Transverse colon (tissue), 4 donors: ENCODE measurements around the gene MS4A3. TPM values are rescaled to one million over a fixed set of nuclear protein-coding genes. Genes with fewer than 3 reads are reported as not detected.

Experiments
- DNase-seq: peaks from one replicate; pipeline ENCODE4 v3.0.0-alpha.2; 2019
- H3K27ac ChIP-seq, 4 donors: fragments of 200-600 bp; sonication (generic); 2 replicates each; pipeline ENCODE4 v1.5.1; 2016 to 2018; ENCODE audit warnings: inconsistent platforms in 4 of 4
- H3K27me3 ChIP-seq: fragments of 200-600 bp; sonication (generic); 2 replicates; pipeline ENCODE4 v1.5.1; 2017; ENCODE audit warnings: inconsistent platforms
- H3K36me3 ChIP-seq, 4 donors: fragments of 200-600 bp; sonication (generic); 2 replicates each; pipeline ENCODE4 v1.5.1; 2017 to 2019; ENCODE audit warnings: inconsistent platforms in 4 of 4
- H3K4me1 ChIP-seq, 4 donors: fragments of 200-600 bp; sonication (generic); 2 replicates each; pipeline ENCODE4 v1.5.1; 2017 to 2020; ENCODE audit warnings: inconsistent platforms in 4 of 4
- H3K4me3 ChIP-seq, 4 donors: fragments of 200-600 bp; sonication (generic); 1 replicate in 1 of 4; 2 replicates in 3 of 4; pipeline versions ENCODE4 v1.5.1 to v1.6.1; 2017 to 2019; ENCODE audit warnings: inconsistent platforms in 4 of 4
- H3K9me3 ChIP-seq, 2 donors: fragments of 200-600 bp; sonication (generic); 2 replicates each; pipeline ENCODE4 v1.5.1; 2017 to 2019; ENCODE audit warnings: inconsistent platforms in 2 of 2
- CTCF ChIP-seq, 5 experiments: fragments of 200-600 bp in 3 of 5; fragments of 450-650 bp in 2 of 5; sonication (generic) in 3 of 5; IDR thresholded peaks; 1 replicate in 2 of 5; 2 replicates in 3 of 5; pipeline ENCODE4 v1.5.1; 2016 to 2017; ENCODE audit warnings: antibody characterized with exemption in 5 of 5, inconsistent platforms in 3 of 5, mild to moderate bottlenecking in 2 of 5, moderate library complexity in 1 of 5
- EP300 ChIP-seq: sonication (generic); formaldehyde crosslinking; IDR thresholded peaks from one replicate; pipeline ENCODE4 v1.6.1; 2017; ENCODE audit warnings: antibody characterized with exemption, low read depth
- POLR2A ChIP-seq: fragments of 450-650 bp; IDR thresholded peaks from one replicate; pipeline ENCODE4 v1.6.1; 2016; ENCODE audit warnings: antibody characterized with exemption, mild to moderate bottlenecking, moderate library complexity
- POLR2AphosphoS5 ChIP-seq, 3 donors: sonication (generic); formaldehyde crosslinking; IDR thresholded peaks; one replicate each; pipeline ENCODE4 v1.6.1; 2016; ENCODE audit warnings: antibody characterized with exemption in 3 of 3
- WGBS, 2 donors: methylation state at CpG; one replicate each; pipeline ENCODE4 v1.1.5; 2018; ENCODE audit warnings: low coverage in 1 of 2; 5-methylcytosine and 5-hydroxymethylcytosine counted together
- in situ Hi-C, 4 donors: fragments of 200-750 bp; cut with MboI; loops; one replicate each; pipeline versions ENCODE4 v1.15.0 to v1.15.1; 2017; ENCODE audit warnings: low sequenced_read_pairs in 3 of 4, low pct_ligation_motif_present in 1 of 4, low pct_unique_long_range_greater_than_20kb in 1 of 4
- intact Hi-C: fragments of 100-400 bp; cut with DNase I; formaldehyde crosslinking; loops from one replicate; pipeline ENCODE4 v1.15.1; 2023; ENCODE audit warnings: low total_unique reads
- total RNA-seq, 4 donors: library from RNA; depleted of rRNA; stranded (reverse); fragments of >200 nt; gene quantifications; one replicate each; pipeline ENCODE4 v1.1.0, GENCODE V29; 2016

MS4A3 gene
- total RNA-seq, 4 donors from 2014 or later, result not detected

DNA sequence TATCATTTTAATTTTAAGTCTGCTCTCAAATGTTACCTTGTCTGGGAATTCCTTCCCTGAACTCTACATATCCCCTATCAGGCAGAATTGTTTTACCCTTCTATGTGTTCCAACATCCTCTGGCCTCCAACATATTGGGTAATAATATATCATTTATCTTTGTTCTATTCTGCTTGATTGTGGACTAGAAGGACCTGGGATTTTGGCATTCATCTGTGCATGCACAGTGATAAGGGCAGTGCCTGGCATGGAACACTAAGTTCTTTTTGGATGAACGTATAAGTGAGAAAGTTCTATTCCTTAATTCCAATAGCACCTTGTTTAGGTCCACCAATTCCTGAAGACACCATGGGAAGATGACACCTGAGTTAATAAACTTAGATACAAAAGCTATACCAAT lies 30.8 kb downstream of the MS4A3 start:
- Histone ChIP-seq H3K27ac (no peak overlapping the region), H3K27me3 (no peaks in the 10 kb centered on the region), H3K36me3 (no peaks in the 10 kb centered on the region), H3K4me1 (no peaks in the 10 kb centered on the region), H3K9me3 (no peaks in the 10 kb centered on the region), H3K4me3 (no peak overlapping the region)
- WGBS, 2 donors, result 80 to 81% methylated on average over 1 of the region's 1 CpG
- in situ Hi-C loops, result no loop called here
- TF ChIP-seq EP300, result no peak
- TF ChIP-seq POLR2AphosphoS5 (IDR thresholded peaks at IDR 0.05), result no peak
- no peak for TF ChIP-seq CTCF (IDR thresholded peaks at IDR 0.05)
- TF ChIP-seq POLR2A, result no peak
- intact Hi-C loops, result no loop called here
- DNase-seq, result no peak

GRCh38 chr11:60088364-60088763 lies 31.9 kb downstream of the MS4A3 start, which contains the start of gene MS4A2:
Gene MS4A2 (plus strand): TSS chr11:60088664. CDS start chr11:60088766, 102 bp downstream.
- in situ Hi-C loops (no loop called here), intact Hi-C loops (no loop called here)
- H3K4me3 ChIP-seq, result no peak within 1 kb of the TSS
- DNase-seq, result no peak
- H3K27me3 ChIP-seq, result no peaks in the 10 kb centered on the region
- no peaks in the 10 kb centered on the region for H3K9me3 ChIP-seq
- no peak within 1 kb of the TSS for H3K27ac ChIP-seq
- no peaks in the 10 kb centered on the region for H3K36me3 ChIP-seq
- WGBS, 2 donors, result 71 to 83% methylated on average over 1 of the region's 1 CpG
- TF ChIP-seq CTCF (IDR thresholded peaks at IDR 0.05) (no peak), POLR2AphosphoS5 (IDR thresholded peaks at IDR 0.05) (no peak), POLR2A (no peak), EP300 (no peak)
- H3K4me1 ChIP-seq, result no peaks in the 10 kb centered on the region

GRCh38 chr11:60095477-60096120 lies 39.1 kb downstream of the MS4A3 start:
- no peaks in the 10 kb centered on the region for H3K9me3 ChIP-seq
- no peak for DNase-seq
- H3K27ac ChIP-seq, result no peak overlapping the region
- H3K4me3 ChIP-seq, result no peak overlapping the region
- intact Hi-C loops (no loop called here), in situ Hi-C loops (no loop called here)
- peaks cover 0 to 5% (median 2%) of the 10 kb centered on the region in 4 donors for H3K4me1 ChIP-seq
- no peaks in the 10 kb centered on the region for H3K27me3 ChIP-seq
- TF ChIP-seq POLR2A (no peak), POLR2AphosphoS5 (IDR thresholded peaks at IDR 0.05) (no peak), CTCF (IDR thresholded peaks at IDR 0.05) (no peak), EP300 (no peak)
- 64 to 75% methylated on average over 4 of the region's 4 CpGs for WGBS, 2 donors
- H3K36me3 ChIP-seq, result no peaks in the 10 kb centered on the region

DNA sequence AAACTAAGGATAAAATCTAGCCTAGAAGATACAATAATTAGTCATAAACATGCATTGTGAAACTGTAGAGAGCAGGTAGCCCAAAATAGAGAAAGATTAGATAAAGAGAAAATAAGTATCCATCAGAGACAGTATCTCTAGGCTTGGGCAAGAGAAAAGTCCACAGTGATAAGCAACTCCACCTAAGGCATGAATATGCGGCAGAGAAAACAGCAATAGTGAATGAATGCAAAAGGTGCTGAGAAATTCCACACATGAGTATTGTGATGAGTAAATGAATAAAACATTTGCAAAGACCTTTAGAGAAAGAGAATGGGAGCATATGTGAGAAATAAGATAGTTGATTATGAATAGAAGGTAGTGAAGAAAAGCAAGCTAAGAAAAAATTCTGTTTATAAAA lies 40.7 kb downstream of the MS4A3 start:
- no peaks in the 10 kb centered on the region for H3K9me3 ChIP-seq
- no peak overlapping the region for H3K4me3 ChIP-seq
- TF ChIP-seq CTCF (IDR thresholded peaks at IDR 0.05) (no peak), EP300 (no peak), POLR2A (no peak), POLR2AphosphoS5 (IDR thresholded peaks at IDR 0.05) (no peak)
- in situ Hi-C loops (no loop called here), intact Hi-C loops (no loop called here)
- no peak overlapping the region for H3K27ac ChIP-seq
- no peaks in the 10 kb centered on the region for H3K27me3 ChIP-seq
- no peaks in the 10 kb centered on the region for H3K36me3 ChIP-seq
- WGBS, 2 donors, result 88 to 100% methylated on average over 1 of the region's 1 CpG
- no peak for DNase-seq
- peaks cover 0 to 8% (median 2%) of the 10 kb centered on the region in 4 donors for H3K4me1 ChIP-seq
